GM18867 (cell line): ENCODE results near the gene TBL1X.
"Not testable (repeated sequence)": the region's sequence is repeated elsewhere in the genome, so short reads cannot be mapped to it uniquely, and the experiment has no call there.

ENCODE experiments used
- ATAC-seq: cut with Tn5 transposase; IDR thresholded peaks from one replicate; pipeline ENCODE4 v1.9.1; 2021; ENCODE audit warnings: mild to moderate bottlenecking, moderate library complexity; ENCODE audit not compliant: unreplicated experiment

Gene TBL1X

GRCh38 chrX:9532349-9532748 lies 67.5 kb downstream of the TBL1X start:
- no peak for ATAC-seq

- ATAC-seq, result no peak
Observed at GRCh38 chrX:9533611-9534010, 68.8 kb downstream of the TBL1X start.

GRCh38 chrX:9534686-9535085 lies 69.8 kb downstream of the TBL1X start:
- no peak for ATAC-seq

GRCh38 chrX:9535101-9535500 lies 70.2 kb downstream of the TBL1X start:
- no peak for ATAC-seq

GRCh38 chrX:9536156-9536555 lies 71.3 kb downstream of the TBL1X start:
- ATAC-seq, result not testable (repeated sequence)

GRCh38 chrX:9537781-9538180 lies 72.9 kb downstream of the TBL1X start:
- no peak for ATAC-seq

GRCh38 chrX:9538544-9539045 lies 73.7 kb downstream of the TBL1X start:
- ATAC-seq, result no peak

- no peak for ATAC-seq
Observed at GRCh38 chrX:9539605-9540387, 74.9 kb downstream of the TBL1X start.

GRCh38 chrX:9542106-9542760 lies 77.4 kb downstream of the TBL1X start:
- no peak for ATAC-seq

- ATAC-seq, result no peak
Observed at GRCh38 chrX:9542761-9543111, 77.9 kb downstream of the TBL1X start.

- no peak for ATAC-seq
Observed at GRCh38 chrX:9555354-9555753, 90.5 kb downstream of the TBL1X start.

- no peak for ATAC-seq
Observed at GRCh38 chrX:9557091-9557490, 92.2 kb downstream of the TBL1X start.

GRCh38 chrX:9557521-9557920 lies 92.7 kb downstream of the TBL1X start:
- ATAC-seq, result no peak

- no peak for ATAC-seq
Observed at GRCh38 chrX:9558615-9559014, 93.8 kb downstream of the TBL1X start.

GRCh38 chrX:9560219-9560618 lies 95.4 kb downstream of the TBL1X start:
- ATAC-seq, result no peak

- no peak for ATAC-seq
Observed at GRCh38 chrX:9561199-9561598, 96.3 kb downstream of the TBL1X start.

GRCh38 chrX:9562851-9563250 lies 98.0 kb downstream of the TBL1X start:
- no peak for ATAC-seq

GRCh38 chrX:9566150-9566621 lies 101.3 kb downstream of the TBL1X start:
- ATAC-seq, result no peak

GRCh38 chrX:9569876-9570301 lies 105.0 kb downstream of the TBL1X start:
- no peak for ATAC-seq

GRCh38 chrX:9573282-9574106 lies 108.6 kb downstream of the TBL1X start:
- no peak for ATAC-seq

- no peak for ATAC-seq
Observed at GRCh38 chrX:9576059-9576458, 111.2 kb downstream of the TBL1X start.
